GM18867 (cell line): ENCODE measurements around the gene PLEKHA3.

Source experiments
- ATAC-seq: cut with Tn5 transposase; IDR thresholded peaks from one replicate; pipeline ENCODE4 v1.9.1; 2021; ENCODE audit warnings: mild to moderate bottlenecking, moderate library complexity; ENCODE audit not compliant: unreplicated experiment

PLEKHA3 gene

DNA sequence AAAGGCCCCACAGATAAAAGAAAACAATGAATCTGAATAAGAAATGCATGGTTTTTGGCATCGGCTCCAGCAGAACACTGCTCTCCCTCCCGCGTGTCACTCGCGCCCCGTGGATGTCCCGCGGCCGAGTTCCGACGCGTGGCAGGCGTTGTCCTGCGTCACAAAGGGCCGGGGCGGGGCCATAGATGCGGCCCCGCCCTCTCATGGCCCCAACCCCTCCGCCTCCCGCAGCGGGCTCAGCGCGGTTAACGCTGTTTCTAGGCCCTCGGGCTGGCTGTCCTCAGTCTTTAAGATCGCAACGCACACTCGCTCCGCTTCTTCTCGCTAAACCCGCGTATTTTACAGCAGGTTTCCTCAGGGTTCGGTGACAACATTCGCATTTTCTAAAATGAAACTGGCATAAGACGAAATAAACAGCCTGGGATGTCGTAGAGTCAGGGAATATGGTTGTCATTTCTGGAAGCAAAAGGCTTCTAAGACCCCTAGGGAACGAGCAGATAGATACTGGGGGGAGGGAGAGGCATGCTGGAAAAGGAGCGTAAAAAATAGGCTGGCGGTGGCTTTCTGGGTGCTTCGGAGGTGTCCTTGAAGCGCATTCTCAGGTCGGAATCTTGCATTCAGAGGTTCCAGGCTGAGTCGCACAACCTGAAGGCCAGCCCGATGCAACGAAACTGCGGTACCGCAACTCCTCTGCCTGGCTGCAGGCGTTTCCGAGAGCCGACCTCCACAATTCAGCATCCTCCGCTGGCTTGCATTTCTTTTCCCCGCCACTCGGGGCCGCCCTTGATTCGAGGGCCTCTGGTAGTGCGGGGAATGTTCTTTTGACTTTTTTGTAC lies 1.6 kb upstream of the PLEKHA3 start, which contains the start of gene FKBP7:
FKBP7 (minus strand) TSS at position 162 of the 836 bp plus-strand sequence; CDS start at position 61, 101 bp downstream.
- ATAC-seq, result peak; percentile 53

- no peak for ATAC-seq
Observed at GRCh38 chr2:178479275-178479616, 1.0 kb upstream of the PLEKHA3 start.

DNA sequence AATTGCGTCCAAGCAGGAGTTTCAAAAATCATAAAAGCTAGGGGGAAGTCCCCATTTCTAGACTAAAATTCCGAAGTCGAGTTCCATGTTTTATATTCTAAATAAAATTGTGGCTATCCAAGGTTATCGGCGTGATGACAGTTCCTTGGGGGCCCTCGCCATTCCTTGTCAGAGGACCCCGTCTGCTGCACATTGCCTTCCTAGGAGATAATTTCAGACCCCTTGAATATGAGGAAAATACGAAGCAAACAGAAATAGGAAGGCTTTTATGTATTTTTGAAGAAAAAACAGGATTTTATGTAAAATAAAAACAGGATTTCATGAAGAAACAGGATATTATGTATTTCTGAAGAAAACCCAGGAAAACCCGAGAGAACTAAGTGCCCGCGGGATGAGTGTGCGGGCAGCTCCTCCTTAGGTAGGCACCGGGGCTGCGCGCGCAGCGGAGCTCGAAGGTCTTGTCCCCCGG lies 465 bp upstream of the PLEKHA3 start:
- no peak for ATAC-seq

DNA sequence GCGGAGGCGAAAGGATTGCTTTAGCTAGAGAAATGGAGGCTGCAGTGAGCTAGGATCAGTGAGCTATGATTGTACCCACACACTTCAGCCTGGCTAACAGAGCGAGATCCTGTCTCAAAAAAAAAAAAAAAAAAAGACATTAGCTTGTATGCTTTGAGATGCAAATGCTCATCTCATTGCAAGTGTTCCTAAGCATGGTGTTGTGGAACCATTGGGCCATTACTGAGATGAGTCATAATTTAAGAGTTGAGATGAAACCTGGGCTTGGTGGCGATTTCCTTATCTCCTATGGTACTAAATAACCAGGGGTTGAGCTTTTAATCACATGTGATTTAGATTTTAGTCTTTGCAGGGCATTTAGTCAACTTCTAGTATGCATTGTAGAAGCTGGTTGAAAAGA lies 2.2 kb downstream of the PLEKHA3 start:
- peak; percentile 34 for ATAC-seq

- ATAC-seq, result no peak
Observed at GRCh38 chr2:178484245-178485041, 4.2 kb downstream of the PLEKHA3 start.

DNA sequence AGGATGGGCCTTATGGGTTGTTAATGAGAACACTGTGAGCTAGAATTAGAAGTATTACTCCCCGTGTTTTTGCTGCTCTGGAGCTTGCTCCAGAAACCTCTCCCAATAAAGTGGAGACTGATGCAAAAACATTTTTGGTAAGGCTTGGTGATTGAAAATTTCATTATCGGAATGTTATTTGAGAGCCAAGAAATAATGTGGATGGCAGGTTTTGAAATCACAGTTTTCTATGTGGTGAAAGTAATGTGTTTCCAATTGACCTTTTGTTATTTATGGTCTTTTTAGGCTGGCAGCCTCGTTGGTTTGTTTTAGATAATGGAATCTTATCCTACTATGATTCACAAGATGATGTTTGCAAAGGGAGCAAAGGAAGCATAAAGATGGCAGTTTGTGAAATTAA lies 5.1 kb downstream of the PLEKHA3 start:
- no peak for ATAC-seq

DNA sequence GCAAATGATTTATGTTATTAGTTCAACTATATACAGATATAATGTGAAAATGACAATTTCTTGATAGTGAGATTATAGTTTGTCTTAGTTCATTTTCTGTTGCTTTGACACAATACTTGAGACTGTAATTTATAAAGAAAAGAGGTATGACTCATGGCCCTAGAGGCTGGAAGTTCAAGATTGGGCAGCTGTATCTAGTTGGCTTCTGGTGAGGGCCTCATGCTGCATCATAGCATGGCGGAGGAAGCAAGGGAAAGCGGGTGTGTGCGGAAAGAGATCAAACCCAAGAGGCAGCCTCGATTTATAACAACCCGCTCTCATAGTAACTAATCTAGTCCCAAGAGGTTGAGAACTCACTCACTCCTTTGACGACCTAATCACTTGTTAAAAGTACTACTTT lies 11.4 kb downstream of the PLEKHA3 start:
- no peak for ATAC-seq

DNA sequence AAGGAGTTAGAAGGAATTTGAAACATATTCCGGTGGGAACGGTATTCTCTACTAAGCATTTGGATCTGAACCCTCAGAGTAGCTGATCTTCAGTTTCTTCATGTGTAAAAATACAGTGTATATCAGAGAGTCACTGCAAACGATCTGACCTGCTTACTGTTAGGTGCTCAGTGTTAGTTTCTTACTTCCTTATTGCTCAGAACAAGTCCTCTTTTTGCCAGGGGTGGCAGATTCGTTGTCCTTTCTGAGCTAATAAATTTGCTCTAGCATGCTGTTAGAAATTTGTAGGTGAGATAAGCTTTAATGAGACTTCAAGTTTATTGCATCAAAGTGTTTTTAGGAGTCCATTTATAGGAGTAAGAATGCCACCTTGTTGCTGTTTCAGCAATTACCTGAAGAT lies 15.8 kb downstream of the PLEKHA3 start:
- ATAC-seq, result no peak

DNA sequence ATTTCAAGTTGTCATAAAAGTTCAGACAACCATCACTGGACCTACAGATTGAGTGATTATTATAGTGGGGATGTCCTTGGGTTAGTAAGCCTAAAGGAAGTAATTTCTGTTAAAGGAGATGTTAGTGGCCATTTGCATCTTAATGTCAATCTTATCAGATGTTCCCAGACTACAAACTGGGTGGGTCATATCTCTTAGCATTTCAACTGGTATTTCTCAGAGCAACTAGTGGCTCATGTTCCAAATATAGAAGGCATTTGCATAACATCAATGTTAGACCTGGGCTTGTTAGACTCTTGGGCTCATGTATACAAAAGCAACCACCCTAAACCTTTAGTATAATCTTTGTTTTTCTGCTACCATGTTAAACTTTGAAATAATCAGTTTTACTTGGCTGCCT lies 17.9 kb downstream of the PLEKHA3 start:
- ATAC-seq, result peak; percentile 84

DNA sequence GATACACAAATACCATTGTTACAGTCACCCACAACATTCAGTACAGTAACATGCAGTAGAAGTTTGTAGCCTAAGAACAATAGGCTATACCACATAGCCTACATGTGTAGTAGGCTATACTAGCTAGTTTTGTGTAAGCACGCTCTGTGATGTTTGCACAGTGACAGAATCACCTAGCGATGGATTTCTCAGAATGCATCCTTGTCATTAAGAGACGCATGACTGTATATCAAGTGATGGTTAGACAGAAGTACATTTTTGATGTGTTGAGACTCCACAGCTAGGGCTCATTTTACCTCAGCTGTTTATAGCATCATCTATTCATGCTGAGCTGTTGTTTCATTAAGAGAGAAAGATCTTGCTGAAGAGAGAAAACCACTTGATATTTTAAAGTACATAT lies 19.4 kb downstream of the PLEKHA3 start:
- no peak for ATAC-seq

- no peak for ATAC-seq
Observed at GRCh38 chr2:178502751-178503150, 22.5 kb downstream of the PLEKHA3 start.

DNA sequence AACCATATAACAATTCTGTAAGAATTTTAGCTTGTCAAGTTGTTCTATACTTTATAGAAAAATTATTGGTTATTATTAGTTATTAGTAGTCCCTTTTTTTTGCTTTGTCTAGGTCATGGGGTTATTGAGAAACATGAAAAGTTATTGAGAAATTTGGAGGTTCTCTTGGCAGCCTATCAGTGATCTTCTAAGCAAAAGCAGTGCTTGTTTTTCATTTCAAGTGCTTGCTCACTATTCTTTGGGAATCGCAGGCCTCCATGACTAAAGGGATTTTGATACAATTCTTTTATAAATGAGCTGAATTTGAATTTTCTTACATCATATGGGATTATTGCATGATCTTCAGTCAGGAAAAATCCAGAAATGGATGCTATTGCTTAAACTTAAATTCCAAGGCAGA lies 25.8 kb downstream of the PLEKHA3 start:
- ATAC-seq, result no peak

- ATAC-seq, result no peak
Observed at GRCh38 chr2:178506524-178506923, 26.3 kb downstream of the PLEKHA3 start.

- ATAC-seq, result no peak
Observed at GRCh38 chr2:178506949-178507348, 26.7 kb downstream of the PLEKHA3 start.

DNA sequence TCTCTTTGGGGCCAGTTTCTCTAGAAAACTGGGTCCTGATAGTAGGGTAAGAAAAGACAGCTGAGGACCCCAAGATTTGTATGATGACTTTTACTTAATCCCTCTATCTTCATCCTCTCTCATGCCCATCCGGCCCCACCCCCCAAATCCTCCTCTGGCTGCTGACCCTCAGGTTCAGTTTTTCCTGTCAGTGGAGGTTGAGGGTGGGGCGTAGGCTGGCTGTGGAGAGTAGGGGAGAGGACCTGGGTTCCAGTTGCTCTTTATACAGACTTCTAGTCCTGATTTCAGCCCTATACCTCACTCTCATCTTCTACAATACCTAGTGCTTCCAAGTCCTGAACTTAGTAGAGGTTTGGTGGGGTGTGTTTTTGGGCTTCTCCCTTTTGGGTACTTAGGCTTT lies 28.4 kb downstream of the PLEKHA3 start:
- ATAC-seq, result no peak

DNA sequence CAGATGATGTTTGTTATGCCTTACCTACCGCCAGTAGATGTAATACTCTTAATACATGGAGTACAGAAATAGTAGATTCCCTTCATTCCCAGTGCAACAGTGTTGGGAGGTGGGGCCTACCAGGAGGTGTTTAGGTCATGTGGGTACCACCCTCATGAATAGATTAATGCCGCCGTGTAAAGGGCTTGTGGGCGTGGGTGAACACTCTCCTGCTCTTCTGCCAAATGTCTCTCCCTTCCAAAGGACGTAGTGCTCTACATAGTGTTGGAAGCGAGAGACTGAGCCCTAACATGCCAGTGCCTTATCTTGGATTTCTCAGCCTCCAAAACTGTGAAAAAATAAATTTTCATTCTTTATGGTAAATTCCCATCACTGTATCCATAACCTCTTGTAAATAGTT lies 30.1 kb downstream of the PLEKHA3 start:
- no peak for ATAC-seq

DNA sequence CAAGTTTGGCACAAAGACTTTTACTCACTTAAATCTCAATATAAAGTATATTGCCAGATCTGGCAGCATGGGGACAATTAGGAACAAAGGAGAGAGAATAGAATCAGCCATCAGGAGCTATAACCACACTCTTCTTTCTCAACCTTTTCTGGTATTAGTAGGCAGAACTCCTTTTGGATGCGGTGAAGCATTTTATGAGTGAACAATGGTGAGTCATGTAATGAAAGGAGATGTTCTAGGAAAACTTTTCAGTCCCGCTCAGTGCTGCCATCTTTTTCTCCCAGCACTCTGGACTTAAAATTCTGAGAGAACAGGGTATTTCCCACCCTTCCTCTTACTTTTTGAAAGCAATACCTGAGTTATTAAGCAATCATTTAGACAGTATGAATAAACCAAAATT lies 32.2 kb downstream of the PLEKHA3 start:
- no peak for ATAC-seq

DNA sequence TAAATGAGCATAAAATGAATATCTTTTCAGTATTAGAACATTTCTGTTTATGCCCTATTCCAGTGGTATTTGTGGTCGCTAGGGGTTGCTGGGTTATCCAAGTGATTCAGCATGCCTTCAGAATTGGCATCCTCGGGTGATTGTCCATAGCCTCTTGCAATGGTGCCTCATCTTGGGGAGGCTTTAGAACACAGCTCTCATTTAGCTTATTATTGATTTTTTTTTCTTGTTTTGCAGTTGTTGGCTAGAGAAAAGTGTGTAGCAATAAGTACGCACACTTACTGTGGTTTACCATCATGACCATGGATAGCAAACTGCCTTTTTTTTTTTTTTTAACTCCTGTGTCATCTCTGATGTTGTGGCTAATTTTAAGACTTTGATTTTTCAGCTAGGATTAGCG lies 33.6 kb downstream of the PLEKHA3 start:
- ATAC-seq, result no peak

DNA sequence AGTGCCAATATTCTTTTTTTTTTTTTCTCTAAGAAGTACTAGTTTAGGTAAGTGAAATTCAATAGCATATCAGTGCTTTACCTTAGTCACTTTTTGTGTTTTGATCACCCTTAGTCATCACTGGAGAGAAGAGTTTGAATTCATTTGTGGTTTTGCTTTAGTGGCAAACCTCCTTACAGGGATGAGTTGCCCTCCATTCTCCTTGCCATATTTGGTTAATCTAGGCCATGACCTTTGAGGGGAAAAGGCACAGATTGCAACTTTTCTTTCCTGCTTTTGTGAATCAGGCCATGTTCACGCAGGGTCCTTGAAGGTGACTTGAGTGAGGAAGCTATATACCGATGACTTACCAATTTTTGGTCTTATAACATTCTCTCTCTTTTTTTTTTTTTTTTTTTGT lies 34.4 kb downstream of the PLEKHA3 start:
- no peak for ATAC-seq

DNA sequence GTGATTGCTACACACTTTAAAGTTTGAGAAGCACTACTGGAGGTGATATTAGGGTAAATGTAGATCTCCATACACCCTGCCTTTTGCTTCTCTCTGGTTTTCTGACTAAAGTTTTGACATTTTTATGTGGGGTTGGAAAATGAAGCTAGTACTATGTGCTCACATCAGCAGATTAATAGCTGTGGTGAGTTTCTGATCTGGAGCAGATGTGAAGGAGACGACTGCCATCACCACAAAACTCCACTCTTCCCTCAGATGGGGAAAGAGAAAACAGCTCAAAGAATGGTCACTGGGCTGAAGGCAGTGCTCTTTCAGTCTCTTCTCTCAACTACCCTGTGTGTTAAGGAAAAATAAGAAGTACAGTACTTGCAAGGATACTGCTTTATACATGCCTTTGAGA lies 37.2 kb downstream of the PLEKHA3 start:
- no peak for ATAC-seq

GRCh38 chr2:178521304-178522150 lies 41.3 kb downstream of the PLEKHA3 start:
- ATAC-seq, result no peak
